Heart right ventricle (tissue), 16 donors: Measurements from ENCODE around the gene NIBAN1. TPM values are rescaled to one million over a fixed set of nuclear protein-coding genes. Genes with fewer than 3 reads are reported as not detected.
"Not testable (repeated sequence)": the region's sequence is repeated elsewhere in the genome, so short reads cannot be mapped to it uniquely, and the experiment has no call there.

Experiments used
- ATAC-seq, 8 donors: fragments of 200-7000 bp; cut with Tn5 transposase; one replicate each; pipeline ENCODE4 v1.9.1; 2020; ENCODE audit warnings: mild to moderate bottlenecking in 8 of 8, moderate library complexity in 8 of 8, moderate number of reproducible peaks in 1 of 8
- DNase-seq, 2 donors: peaks; one replicate each; pipeline ENCODE4 v3.0.0-alpha.2; 2020
- H3K27ac ChIP-seq, 10 donors: fragments of 200-600 bp; sonication (generic) in 2 of 10; one replicate each; pipeline versions ENCODE4 v1.5.0 to v1.8.0; 2020 to 2022; ENCODE audit warnings: mild to moderate bottlenecking in 3 of 10
- H3K27me3 ChIP-seq, 7 donors: fragments of 200-600 bp; one replicate each; pipeline ENCODE4 v1.8.0; 2021 to 2022; ENCODE audit warnings: mild to moderate bottlenecking in 2 of 7
- H3K36me3 ChIP-seq, 9 donors: fragments of 200-600 bp; sonication (generic) in 1 of 9; one replicate each; pipeline versions ENCODE4 v1.5.0 to v1.8.0; 2020 to 2022; ENCODE audit warnings: mild to moderate bottlenecking in 2 of 9
- H3K4me1 ChIP-seq, 9 donors: fragments of 200-600 bp; sonication (generic) in 1 of 9; one replicate each; pipeline versions ENCODE4 v1.5.0 to v1.8.0; 2020 to 2022; ENCODE audit warnings: mild to moderate bottlenecking in 4 of 9
- H3K4me3 ChIP-seq, 10 donors: fragments of 200-600 bp; sonication (generic) in 2 of 10; one replicate each; pipeline versions ENCODE4 v1.5.0 to v1.8.0; 2020 to 2022; ENCODE audit warnings: mild to moderate bottlenecking in 7 of 10, moderate library complexity in 2 of 10
- H3K9me3 ChIP-seq, 11 donors: fragments of 200-600 bp in 10 of 11; sonication (generic) in 2 of 11; one replicate each; pipeline versions ENCODE4 v1.5.0 to v1.8.0; 2013 to 2022; ENCODE audit warnings: mild to moderate bottlenecking in 2 of 11, control low read depth in 1 of 11, moderate library complexity in 1 of 11
- WGBS, 2 donors: extraction: QIAGEN DNeasy Blood & Tissue Kit; methylation state at CpG; one replicate each; pipeline ENCODE4 v1.1.7; 2013; ENCODE audit warnings: inconsistent platforms in 1 of 2; 5-methylcytosine and 5-hydroxymethylcytosine counted together
- intact Hi-C, 10 donors: fragments of 100-400 bp; cut with DNase I; formaldehyde crosslinking; loops; one replicate each; pipeline versions ENCODE4 v1.11.1 to v1.14.2; 2022
- polyA plus RNA-seq, 2 donors: library from polyadenylated mRNA; stranded (reverse); fragments of 200-250 nt; gene quantifications; one replicate each; pipeline ENCODE4 v1.2.3, GENCODE V29; 2013
- total RNA-seq, 10 donors: library from RNA; stranded (reverse); fragmentation: NEBNext Ultra II Directional in 3 of 10; extraction: Animal tissue kit (Norgen Biotek cat#: 25700) in 3 of 10; gene quantifications; one replicate each; pipeline versions ENCODE4 v1.2.1 to v1.2.4, GENCODE V29; 2021 to 2023
- TF ChIP-seq, protein P1 (sequence below), 9 donors: fragments of 200-600 bp; sonication (generic) in 2 of 9; IDR thresholded peaks; one replicate each; pipeline versions ENCODE4 v1.5.0 to v1.8.0; 2021 to 2022; ENCODE audit warnings: antibody characterized with exemption in 9 of 9, mild to moderate bottlenecking in 5 of 9, moderate library complexity in 1 of 9
- donor health status: Arrhythmogenic right ventricular cardiomyopathy.
- donor health status: ischemic (EF 13 %, LVEDD 7.1; RV severe dilation, severe dysfunction).
- donor health status: healthy with polysubstance abuse.
- donor health status: DM: no; HTN: yes; CAD: no.
- donor health status: DM: no; HTN: no; CAD: no.
- donor health status: ischemic (EF 25% LVEDD 6.9; RV normal size, moderate dysfunction).
- donor health status: ischemic (EF 25% LVEDD 5.7; RV mildly dilated, moderate dysfunction).
- donor health status: healthy.
- donor health status: DM: yes; HTN: yes; CAD: no.
- donor health status: Ischemic cardiomyopathy.
- donor health status: ischemic (EF 35%, LVEDD 5.7; RV mildly dilated, moderate dysfunction).
- donor health status: nonischemic (EF 11% LVEDD 7.7; RV severe dilation, severe dysfunction).
- donor health status: DM: yes; HTN: yes; CAD: no.
- donor health status: PGD.
- donor health status: ischemic (EF 29% LVEDD 5.4; RV normal size, mild dysfunction).
- donor health status: nonischemic (EF 23%, LVEDD 6.1; RV moderate dilation, normal function).

NIBAN1 gene
- total and polyA plus RNA-seq, 12 donors = 46.6 to 601 (median 363) TPM

DNA sequence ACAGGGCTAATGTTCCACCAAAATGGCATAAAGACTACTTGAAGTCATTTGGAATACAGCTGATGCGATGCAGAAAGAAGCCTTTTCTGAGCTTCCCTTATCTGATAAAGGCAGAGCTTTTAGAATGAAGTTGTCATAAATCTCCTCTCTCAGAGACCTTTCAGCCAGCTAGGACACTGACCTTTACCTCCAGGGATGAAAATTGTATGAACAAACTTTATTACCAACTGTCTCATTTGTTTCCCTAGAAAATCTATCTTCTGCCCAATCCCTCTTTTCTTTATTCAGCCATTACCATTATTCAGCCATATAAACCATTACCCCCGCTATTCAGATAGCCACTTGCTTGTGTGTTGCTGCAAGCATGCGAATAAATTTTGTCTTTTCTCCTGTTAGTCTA is 41.3 kb upstream of the NIBAN1 start:
- H3K4me1 ChIP-seq = peaks cover 0 to 11% (median 0%) of the 10 kb centered on the region in 9 donors
- H3K4me3 ChIP-seq = no peak overlapping the region
- no peak for ATAC-seq
- H3K27me3 ChIP-seq = no peaks in the 10 kb centered on the region
- H3K9me3 ChIP-seq = no peaks in the 10 kb centered on the region
- no peak overlapping the region for H3K27ac ChIP-seq
- 92 to 95% methylated on average over 3 of the region's 3 CpGs for WGBS, 2 donors
- TF ChIP-seq, protein P1, sequence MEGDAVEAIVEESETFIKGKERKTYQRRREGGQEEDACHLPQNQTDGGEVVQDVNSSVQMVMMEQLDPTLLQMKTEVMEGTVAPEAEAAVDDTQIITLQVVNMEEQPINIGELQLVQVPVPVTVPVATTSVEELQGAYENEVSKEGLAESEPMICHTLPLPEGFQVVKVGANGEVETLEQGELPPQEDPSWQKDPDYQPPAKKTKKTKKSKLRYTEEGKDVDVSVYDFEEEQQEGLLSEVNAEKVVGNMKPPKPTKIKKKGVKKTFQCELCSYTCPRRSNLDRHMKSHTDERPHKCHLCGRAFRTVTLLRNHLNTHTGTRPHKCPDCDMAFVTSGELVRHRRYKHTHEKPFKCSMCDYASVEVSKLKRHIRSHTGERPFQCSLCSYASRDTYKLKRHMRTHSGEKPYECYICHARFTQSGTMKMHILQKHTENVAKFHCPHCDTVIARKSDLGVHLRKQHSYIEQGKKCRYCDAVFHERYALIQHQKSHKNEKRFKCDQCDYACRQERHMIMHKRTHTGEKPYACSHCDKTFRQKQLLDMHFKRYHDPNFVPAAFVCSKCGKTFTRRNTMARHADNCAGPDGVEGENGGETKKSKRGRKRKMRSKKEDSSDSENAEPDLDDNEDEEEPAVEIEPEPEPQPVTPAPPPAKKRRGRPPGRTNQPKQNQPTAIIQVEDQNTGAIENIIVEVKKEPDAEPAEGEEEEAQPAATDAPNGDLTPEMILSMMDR (IDR thresholded peaks at IDR 0.05) = no peak
- intact Hi-C loops = no loop called here
- no peaks in the 10 kb centered on the region for H3K36me3 ChIP-seq
- no peak for DNase-seq

DNA sequence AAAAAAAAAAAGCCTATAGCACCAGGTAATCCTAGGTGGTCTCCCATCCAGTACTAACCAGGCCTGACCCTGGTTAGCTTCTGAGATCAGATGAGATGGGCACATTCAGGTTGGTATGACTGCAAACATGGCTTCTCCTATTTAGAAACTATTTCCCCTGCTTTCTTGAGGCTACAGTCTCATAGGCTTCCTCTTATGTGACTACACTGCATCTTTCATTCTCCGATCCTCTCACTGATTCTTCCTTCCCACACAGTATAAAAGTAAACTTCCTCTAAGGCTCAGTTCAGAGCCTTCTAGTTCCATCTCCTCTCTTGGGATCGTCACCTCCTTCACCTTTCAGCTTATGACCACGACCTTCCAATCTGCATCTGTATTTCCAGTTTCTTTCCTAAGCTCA is 40.6 kb upstream of the NIBAN1 start:
- Histone ChIP-seq H3K4me3 (no peak overlapping the region), H3K9me3 (no peaks in the 10 kb centered on the region), H3K36me3 (no peaks in the 10 kb centered on the region), H3K27me3 (no peaks in the 10 kb centered on the region), H3K4me1 (peaks cover 0 to 11% (median 0%) of the 10 kb centered on the region in 9 donors), H3K27ac (no peak overlapping the region)
- DNase-seq = no peak
- intact Hi-C loops = no loop called here
- ATAC-seq = no peak
- TF ChIP-seq, protein P1 (IDR thresholded peaks at IDR 0.05) = no peak
- WGBS, 2 donors = 82 to 90% methylated on average over 3 of the region's 3 CpGs

DNA sequence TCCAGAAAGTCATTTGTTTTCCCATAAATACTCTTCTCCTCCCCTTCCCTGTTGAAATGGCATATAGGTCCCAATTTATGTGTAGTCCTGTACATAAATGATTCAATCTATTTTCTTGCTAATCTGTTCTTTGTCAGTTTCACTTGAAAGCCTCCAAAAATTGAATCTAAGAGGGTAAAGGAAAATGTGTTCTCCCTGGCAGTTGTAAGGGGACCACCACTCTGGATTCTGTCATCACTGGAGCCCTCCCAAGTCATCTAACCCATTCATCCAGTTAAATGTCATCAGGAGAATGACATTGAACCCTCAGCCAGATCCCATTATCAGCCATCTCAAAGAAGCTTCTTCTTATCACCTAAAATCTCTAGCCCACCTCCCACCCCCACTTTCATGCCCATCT is 36.1 kb upstream of the NIBAN1 start:
- H3K27ac ChIP-seq = no peak overlapping the region
- no peaks in the 10 kb centered on the region for H3K9me3 ChIP-seq
- TF ChIP-seq, protein P1 (IDR thresholded peaks at IDR 0.05) = no peak
- H3K36me3 ChIP-seq = no peaks in the 10 kb centered on the region
- DNase-seq (no peak), ATAC-seq (no peak)
- H3K4me3 ChIP-seq = no peak overlapping the region
- no peaks in the 10 kb centered on the region for H3K4me1 ChIP-seq
- intact Hi-C loops = no loop called here
- no peaks in the 10 kb centered on the region for H3K27me3 ChIP-seq

DNA sequence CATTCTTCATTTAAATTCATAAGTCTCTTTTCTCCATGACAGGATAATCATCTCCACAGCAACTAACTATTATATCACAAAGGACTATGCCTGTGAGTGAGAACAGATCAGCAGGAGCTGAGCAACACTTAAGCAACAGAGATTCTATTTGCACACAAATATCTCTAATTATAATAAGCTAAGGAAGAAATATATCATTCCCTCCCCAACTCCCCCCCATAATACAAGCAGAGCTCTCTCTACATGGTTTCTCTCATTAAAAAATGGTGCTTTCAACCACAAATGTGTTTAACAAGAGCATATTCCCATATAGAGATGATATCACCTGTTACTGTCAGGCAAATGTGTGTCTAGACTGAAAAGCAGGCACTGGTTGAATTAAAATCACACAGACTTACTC is 34.5 kb upstream of the NIBAN1 start:
- Histone ChIP-seq H3K27me3 (no peaks in the 10 kb centered on the region), H3K27ac (no peak overlapping the region), H3K9me3 (no peaks in the 10 kb centered on the region), H3K4me3 (no peak overlapping the region), H3K36me3 (no peaks in the 10 kb centered on the region), H3K4me1 (no peaks in the 10 kb centered on the region)
- TF ChIP-seq, protein P1 (IDR thresholded peaks at IDR 0.05) = no peak
- intact Hi-C loops = no loop called here
- DNase-seq (no peak), ATAC-seq (no peak)

DNA sequence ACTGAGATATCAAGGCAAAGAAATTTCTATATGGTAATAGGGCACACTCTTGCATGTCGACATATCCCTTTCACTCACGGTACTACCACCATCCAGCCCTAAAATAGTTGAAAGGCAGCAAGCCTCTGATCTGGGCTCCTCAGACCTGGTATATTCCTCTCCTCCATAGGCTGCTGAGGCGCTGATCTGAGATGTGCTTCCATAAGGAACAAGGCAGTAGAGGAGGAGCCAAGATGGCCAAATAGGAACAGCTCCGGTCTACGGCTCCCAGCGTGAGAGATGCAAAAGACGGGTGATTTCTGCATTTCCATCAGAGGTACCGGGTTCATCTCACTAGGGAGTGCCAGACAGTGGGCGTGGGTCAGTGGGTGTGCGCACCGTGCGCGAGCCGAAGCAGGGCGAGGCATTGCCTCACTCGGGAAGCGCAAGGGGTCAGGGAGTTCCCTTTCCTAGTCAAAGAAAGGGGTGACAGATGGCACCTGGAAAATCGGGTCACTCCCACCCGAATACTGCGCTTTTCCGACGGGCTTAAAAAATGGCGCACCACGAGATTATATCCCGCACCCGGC is 27.1 kb upstream of the NIBAN1 start:
- not testable (repeated sequence) for H3K27ac ChIP-seq, H3K4me1 ChIP-seq, H3K27me3 ChIP-seq, H3K4me3 ChIP-seq, H3K36me3 ChIP-seq, ATAC-seq, H3K9me3 ChIP-seq, DNase-seq
- 92 to 96% methylated on average over 19 to 24 of the region's 26 CpGs for WGBS, 2 donors
- intact Hi-C loops = loop anchor here in 1 of 10 donors (5.0 kb wide), 1 partner anchor 1379 kb away; no protein-coding TSS in a partner anchor

DNA sequence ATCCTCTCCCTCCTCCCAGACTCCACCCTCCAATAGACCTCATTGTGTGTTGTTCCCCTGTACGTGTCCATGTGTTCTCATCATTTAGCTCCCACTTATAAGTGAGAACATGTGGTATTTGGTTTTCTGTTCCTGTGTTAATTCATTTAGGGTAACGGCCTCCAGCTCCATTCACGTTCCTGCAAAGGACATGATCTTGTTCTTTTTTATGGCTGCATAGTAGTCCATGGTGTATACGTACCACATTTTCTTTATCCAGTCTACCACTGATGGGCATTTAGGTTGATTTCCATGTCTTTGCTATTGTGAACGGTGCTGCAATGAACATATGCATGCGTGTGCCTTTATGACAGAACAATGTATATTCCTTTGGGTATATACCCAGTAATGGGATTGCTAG is 25.7 kb upstream of the NIBAN1 start:
- H3K27ac ChIP-seq, H3K4me1 ChIP-seq: not testable (repeated sequence)
- 89 to 91% methylated on average over 6 of the region's 6 CpGs for whole genome bisulfite sequencing, 2 donors

More for the DNA sequence above, 25.7 kb upstream of the NIBAN1 start:
- H3K4me3 ChIP-seq, H3K36me3 ChIP-seq, ATAC-seq, H3K27me3 ChIP-seq, H3K9me3 ChIP-seq, DNase-seq: not testable (repeated sequence)
- intact Hi-C loops = loop anchor here in 2 of 10 donors (5.0 to 10.0 kb wide), 2 partner anchors 175 to 1378 kb away; no protein-coding TSS in a partner anchor
